ENCODE measurements around the gene DCTN2. TPM values are rescaled to one million over a fixed set of nuclear protein-coding genes. Genes with fewer than 3 reads are reported as not detected.
"Not testable (repeated sequence)": the region's sequence is repeated elsewhere in the genome, so short reads cannot be mapped to it uniquely, and the experiment has no call there.

Gene DCTN2
- total and polyA plus RNA-seq, 7 experiments from 2014 or later: 52.1 to 78.8 (median 63.0) TPM

DNA sequence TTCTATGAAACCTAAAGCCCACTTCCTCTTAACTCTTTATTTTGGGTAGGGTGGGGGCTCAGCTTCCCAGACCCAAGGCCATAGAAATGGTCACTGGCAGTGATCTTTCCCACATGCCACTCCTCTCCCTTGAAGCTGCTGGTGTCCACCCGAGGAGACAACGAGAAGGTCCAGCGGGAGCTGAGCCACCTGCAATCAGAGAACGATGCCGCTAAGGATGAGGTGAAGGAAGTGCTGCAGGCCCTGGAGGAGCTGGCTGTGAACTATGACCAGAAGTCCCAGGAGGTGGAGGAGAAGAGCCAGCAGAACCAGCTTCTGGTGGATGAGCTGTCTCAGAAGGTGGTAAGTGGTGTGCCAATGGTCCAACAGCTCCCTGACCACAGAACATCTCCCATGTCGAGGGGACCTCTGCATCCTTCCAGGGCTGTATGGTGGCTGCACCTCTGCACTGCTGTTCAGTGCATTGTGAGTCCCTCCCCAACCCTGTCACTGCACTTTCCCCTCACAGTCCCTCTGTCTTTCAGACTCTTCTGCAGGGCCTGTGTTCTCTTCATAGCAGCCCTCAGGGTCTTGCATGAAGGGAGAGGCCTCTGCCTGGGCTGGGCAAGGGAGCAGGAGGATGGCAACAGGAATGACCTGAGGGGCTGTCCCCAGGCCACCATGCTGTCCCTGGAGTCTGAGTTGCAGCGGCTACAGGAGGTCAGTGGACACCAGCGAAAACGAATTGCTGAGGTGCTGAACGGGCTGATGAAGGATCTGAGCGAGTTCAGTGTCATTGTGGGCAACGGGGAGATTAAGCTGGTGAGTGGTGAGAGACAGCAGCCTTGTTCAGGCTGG, 25.2 kb upstream of the DCTN2 start:
- H3K36me3 Mint-ChIP-seq: peaks cover 0 to 20% (median 0%) of the 10 kb centered on the region in 5 donors
- intact Hi-C loops (cut with micrococcal nuclease): no loop called here

DNA sequence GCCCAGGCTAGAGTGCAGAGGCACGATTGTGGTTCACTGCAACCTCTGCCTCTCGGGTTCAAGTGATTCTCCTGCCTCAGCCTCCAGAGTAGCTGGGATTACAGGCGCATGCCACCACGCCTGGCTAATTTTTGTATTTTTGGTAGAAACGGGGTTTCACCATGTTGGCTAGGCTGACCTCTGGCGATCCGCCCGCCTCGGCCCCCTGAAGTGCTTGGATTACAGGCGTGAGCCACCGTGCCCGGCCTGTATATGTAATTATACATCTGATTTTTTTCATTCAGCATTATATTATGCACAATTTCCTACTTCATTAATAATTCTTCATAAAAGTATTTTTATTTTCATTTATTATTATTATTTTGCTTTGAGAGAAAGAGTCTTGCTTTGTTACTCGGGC, 23.4 kb upstream of the DCTN2 start:
- H3K4me1 Mint-ChIP-seq; H3K4me1 ChIP-seq (ENCODE audit: control insufficient read depth in 2 of 2, insufficient read depth in 2 of 2, low read length in 2 of 2); DNase-seq; H3K4me3 ChIP-seq (ENCODE audit: low read length); ATAC-seq; intact Hi-C loops (cut with micrococcal nuclease); H3K27me3 ChIP-seq (ENCODE audit: control insufficient read depth in 2 of 2, insufficient read depth in 2 of 2, low read length in 2 of 2); H3K36me3 ChIP-seq (ENCODE audit: control insufficient read depth in 2 of 3, insufficient read depth in 3 of 3, low read length in 3 of 3); H3K9me3 Mint-ChIP-seq; H3K27me3 Mint-ChIP-seq; H3K4me3 Mint-ChIP-seq; H3K27ac Mint-ChIP-seq; H3K27ac ChIP-seq (ENCODE audit: low read depth, low read length); H3K9me3 ChIP-seq (ENCODE audit: control insufficient read depth in 2 of 3, low read length in 3 of 3): not testable (repeated sequence)
- POLR2A ChIA-PET: interaction anchor here (1.3 kb wide), 1 partner anchor 18 kb away, joined by 5 read pairs; no protein-coding TSS in a partner anchor
- CTCF ChIA-PET: interaction anchor here (0.6 to 1.6 kb wide), 3 partner anchors 11 to 111 kb away, joined by 3 to 8 read pairs (median 4); no protein-coding TSS in a partner anchor
- peaks cover 0 to 15% (median 0%) of the 10 kb centered on the region in 5 donors for H3K36me3 Mint-ChIP-seq

More for the DNA sequence above, 25.2 kb upstream of the DCTN2 start:
- H3K27me3 Mint-ChIP-seq: peaks cover 0 to 3% (median 0%) of the 10 kb centered on the region in 5 donors
- ChIA-PET CTCF (interaction anchor here (0.5 to 1.6 kb wide), 4 partner anchors 11 to 240 kb away, joined by 3 to 8 read pairs (median 3); no protein-coding TSS in a partner anchor), POLR2A (no interaction called here)
- ATAC-seq: no peak
- no peaks in the 10 kb centered on the region for H3K36me3 ChIP-seq (ENCODE audit: control insufficient read depth in 2 of 3, insufficient read depth in 3 of 3, low read length in 3 of 3)
- H3K27ac Mint-ChIP-seq: no peak overlapping the region
- H3K27ac ChIP-seq (ENCODE audit: low read depth, low read length): no peak overlapping the region
- H3K9me3 Mint-ChIP-seq: peaks cover 0 to 2% (median 0%) of the 10 kb centered on the region in 11 donors
- no peak overlapping the region for H3K4me3 ChIP-seq (ENCODE audit: low read length)
- H3K9me3 ChIP-seq (ENCODE audit: control insufficient read depth in 2 of 3, low read length in 3 of 3): no peaks in the 10 kb centered on the region
- H3K27me3 ChIP-seq (ENCODE audit: control insufficient read depth in 2 of 2, insufficient read depth in 2 of 2, low read length in 2 of 2): no peaks in the 10 kb centered on the region
- H3K4me3 Mint-ChIP-seq: no peak overlapping the region
- H3K4me1 ChIP-seq (ENCODE audit: control insufficient read depth in 2 of 2, insufficient read depth in 2 of 2, low read length in 2 of 2): no peaks in the 10 kb centered on the region
- H3K4me1 Mint-ChIP-seq: no peaks in the 10 kb centered on the region
- DNase-seq: no peak

DNA sequence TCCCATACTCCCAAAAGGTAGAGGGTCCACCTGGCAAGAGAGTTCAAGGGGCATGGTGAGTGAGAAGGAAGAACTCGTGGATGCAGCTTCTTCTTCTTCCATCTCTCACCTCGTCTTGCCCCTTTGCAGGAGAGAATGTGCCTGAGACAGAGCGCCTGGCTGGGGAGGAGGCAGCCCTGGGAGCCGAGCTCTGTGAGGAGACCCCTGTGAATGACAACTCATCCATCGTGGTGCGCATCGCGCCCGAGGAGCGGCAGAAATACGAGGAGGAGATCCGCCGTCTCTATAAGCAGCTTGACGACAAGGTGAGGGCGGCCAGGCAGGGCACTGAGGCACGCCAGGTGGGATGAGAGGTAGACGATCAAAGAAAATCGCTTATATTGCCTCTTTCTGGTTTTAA, 22.9 kb upstream of the DCTN2 start:
- no peak overlapping the region for H3K4me3 ChIP-seq (ENCODE audit: low read length)
- no peak for DNase-seq
- no peaks in the 10 kb centered on the region for H3K36me3 ChIP-seq (ENCODE audit: control insufficient read depth in 2 of 3, insufficient read depth in 3 of 3, low read length in 3 of 3)
- CTCF ChIA-PET: interaction anchor here (1.2 kb wide), 2 partner anchors 13 to 63 kb away, joined by 4 read pairs; partner anchors contain the start of gene B4GALNT1
- Mint-ChIP-seq H3K27ac (peak overlapping the region in 1 of 9 donors; percentile 72), H3K9me3 (peaks cover 0 to 2% (median 0%) of the 10 kb centered on the region in 11 donors), H3K4me1 (no peaks in the 10 kb centered on the region), H3K36me3 (peaks cover 0 to 15% (median 0%) of the 10 kb centered on the region in 5 donors), H3K4me3 (no peak overlapping the region), H3K27me3 (peaks cover 0 to 5% (median 0%) of the 10 kb centered on the region in 5 donors)
- POLR2A ChIA-PET: no interaction called here
- no peaks in the 10 kb centered on the region for H3K27me3 ChIP-seq (ENCODE audit: control insufficient read depth in 2 of 2, insufficient read depth in 2 of 2, low read length in 2 of 2)
- H3K27ac ChIP-seq (ENCODE audit: low read depth, low read length): no peak overlapping the region
- intact Hi-C loops (cut with micrococcal nuclease): no loop called here
- H3K4me1 ChIP-seq (ENCODE audit: control insufficient read depth in 2 of 2, insufficient read depth in 2 of 2, low read length in 2 of 2): no peaks in the 10 kb centered on the region
- ATAC-seq: no peak
- H3K9me3 ChIP-seq (ENCODE audit: control insufficient read depth in 2 of 3, low read length in 3 of 3): no peaks in the 10 kb centered on the region

DNA sequence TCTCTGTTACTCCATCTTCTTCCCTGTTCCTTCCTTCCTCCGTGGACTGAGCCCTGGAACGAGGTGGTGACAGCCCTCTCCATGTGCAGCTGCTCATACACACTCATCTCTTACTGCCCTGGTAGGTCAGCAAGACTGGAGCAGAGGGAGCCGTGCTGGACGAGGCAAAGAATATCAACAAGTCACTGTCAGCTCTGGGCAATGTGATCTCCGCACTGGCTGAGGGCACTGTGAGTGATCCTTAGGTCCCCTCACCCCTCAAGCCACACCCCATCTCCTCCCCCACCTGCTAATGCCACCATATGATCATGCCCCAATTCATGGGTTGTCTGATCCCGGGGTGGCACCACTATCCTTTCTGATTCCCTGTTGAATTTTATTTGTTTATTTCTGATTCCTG, 21.8 kb upstream of the DCTN2 start:
- Mint-ChIP-seq H3K9me3 (peaks cover 0 to 2% (median 0%) of the 10 kb centered on the region in 11 donors), H3K27me3 (peaks cover 0 to 7% (median 0%) of the 10 kb centered on the region in 5 donors), H3K4me1 (no peaks in the 10 kb centered on the region), H3K36me3 (peaks cover 0 to 15% (median 4%) of the 10 kb centered on the region in 5 donors), H3K27ac (no peak overlapping the region), H3K4me3 (no peak overlapping the region)
- Histone ChIP-seq H3K4me3 (ENCODE audit: low read length) (no peak overlapping the region), H3K27ac (ENCODE audit: low read depth, low read length) (no peak overlapping the region), H3K4me1 (ENCODE audit: control insufficient read depth in 2 of 2, insufficient read depth in 2 of 2, low read length in 2 of 2) (no peaks in the 10 kb centered on the region), H3K27me3 (ENCODE audit: control insufficient read depth in 2 of 2, insufficient read depth in 2 of 2, low read length in 2 of 2) (no peaks in the 10 kb centered on the region), H3K9me3 (ENCODE audit: control insufficient read depth in 2 of 3, low read length in 3 of 3) (no peaks in the 10 kb centered on the region), H3K36me3 (ENCODE audit: control insufficient read depth in 2 of 3, insufficient read depth in 3 of 3, low read length in 3 of 3) (no peaks in the 10 kb centered on the region)
- intact Hi-C loops (cut with micrococcal nuclease): no loop called here
- no peak for ATAC-seq
- POLR2A ChIA-PET: no interaction called here
- CTCF ChIA-PET: interaction anchor here (0.7 to 1.2 kb wide), 3 partner anchors 14 to 104 kb away, joined by 3 to 4 read pairs (median 4); partner anchors contain the start of gene B4GALNT1
- no peak for DNase-seq

DNA sequence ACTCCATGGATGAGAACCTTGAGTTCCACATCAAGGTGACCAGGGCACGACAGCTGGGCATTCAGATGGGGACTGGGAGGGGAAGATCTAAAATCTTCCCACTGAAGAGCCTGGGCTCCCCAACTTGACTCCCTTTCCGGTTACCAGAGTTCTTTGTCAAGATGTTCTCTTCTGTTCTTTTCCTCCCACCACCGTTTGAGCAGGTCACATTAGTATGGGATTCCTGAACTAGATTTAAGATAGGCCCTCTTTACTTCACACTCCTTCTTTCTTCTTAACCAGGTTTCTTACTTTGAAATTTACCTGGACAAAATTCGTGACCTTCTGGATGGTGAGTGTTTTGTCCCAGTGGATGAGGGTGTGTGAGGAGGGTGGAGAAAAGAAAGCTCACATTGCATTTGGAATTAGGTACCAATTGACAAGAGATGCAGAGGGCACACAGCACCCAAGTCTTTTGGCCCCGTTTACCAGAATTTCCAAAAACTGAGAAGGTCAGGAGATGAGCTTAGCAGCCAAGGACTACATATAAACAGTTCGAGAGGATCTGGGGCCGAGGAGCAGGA, 17.3 kb upstream of the DCTN2 start:
- peaks cover 0 to 7% (median 0%) of the 10 kb centered on the region in 7 donors for H3K4me1 Mint-ChIP-seq
- ATAC-seq (no peak), DNase-seq (no peak)
- H3K27ac Mint-ChIP-seq: no peak overlapping the region
- Histone ChIP-seq H3K4me3 (ENCODE audit: low read length) (no peak overlapping the region), H3K27ac (ENCODE audit: low read depth, low read length) (no peak overlapping the region), H3K9me3 (ENCODE audit: control insufficient read depth in 2 of 3, low read length in 3 of 3) (no peaks in the 10 kb centered on the region), H3K36me3 (ENCODE audit: control insufficient read depth in 2 of 3, insufficient read depth in 3 of 3, low read length in 3 of 3) (no peaks in the 10 kb centered on the region), H3K4me1 (ENCODE audit: control insufficient read depth in 2 of 2, insufficient read depth in 2 of 2, low read length in 2 of 2) (no peaks in the 10 kb centered on the region), H3K27me3 (ENCODE audit: control insufficient read depth in 2 of 2, insufficient read depth in 2 of 2, low read length in 2 of 2) (no peaks in the 10 kb centered on the region)
- POLR2A ChIA-PET: no interaction called here
- H3K27me3 Mint-ChIP-seq: peaks cover 0 to 19% (median 4%) of the 10 kb centered on the region in 5 donors
- H3K4me3 Mint-ChIP-seq: no peak overlapping the region
- H3K9me3 Mint-ChIP-seq: no peaks in the 10 kb centered on the region
- intact Hi-C loops (cut with micrococcal nuclease): no loop called here
- H3K36me3 Mint-ChIP-seq: peaks cover 0 to 5% (median 5%) of the 10 kb centered on the region in 5 donors
- CTCF ChIA-PET: interaction anchor here (0.6 kb wide), 1 partner anchor 21 kb away, joined by 7 read pairs; no protein-coding TSS in a partner anchor

DNA sequence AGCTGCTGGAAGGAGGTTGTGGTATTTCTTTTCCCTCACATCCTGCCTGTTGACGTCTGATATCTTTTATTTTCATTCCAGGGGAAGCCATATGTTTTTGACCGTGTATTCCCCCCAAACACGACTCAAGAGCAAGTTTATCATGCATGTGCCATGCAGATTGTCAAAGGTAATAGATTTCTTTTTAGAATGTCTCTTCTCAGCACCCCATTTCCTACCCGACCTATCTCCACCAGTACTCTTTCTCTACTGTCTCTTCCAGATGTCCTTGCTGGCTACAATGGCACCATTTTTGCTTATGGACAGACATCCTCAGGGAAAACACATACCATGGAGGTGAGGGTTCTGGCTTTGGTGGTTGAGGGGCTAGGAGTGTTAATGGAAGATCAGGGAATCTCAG, 16.4 kb upstream of the DCTN2 start:
- CTCF ChIA-PET: no interaction called here
- H3K27me3 Mint-ChIP-seq: peaks cover 0 to 19% (median 4%) of the 10 kb centered on the region in 5 donors

More for the DNA sequence above, 16.4 kb upstream of the DCTN2 start:
- POLR2A ChIA-PET: interaction anchor here (0.6 kb wide), 1 partner anchor 451 kb away, joined by 3 read pairs; no protein-coding TSS in a partner anchor
- intact Hi-C loops (cut with micrococcal nuclease): no loop called here
- Mint-ChIP-seq H3K36me3 (peaks cover 0 to 5% (median 0%) of the 10 kb centered on the region in 5 donors), H3K27ac (no peak overlapping the region), H3K4me3 (no peak overlapping the region), H3K9me3 (no peaks in the 10 kb centered on the region), H3K4me1 (peaks cover 0 to 7% (median 0%) of the 10 kb centered on the region in 7 donors)
- DNase-seq: no peak
- no peak overlapping the region for H3K27ac ChIP-seq (ENCODE audit: low read depth, low read length)
- no peaks in the 10 kb centered on the region for H3K9me3 ChIP-seq (ENCODE audit: control insufficient read depth in 2 of 3, low read length in 3 of 3)
- no peaks in the 10 kb centered on the region for H3K4me1 ChIP-seq (ENCODE audit: control insufficient read depth in 2 of 2, insufficient read depth in 2 of 2, low read length in 2 of 2)
- H3K27me3 ChIP-seq (ENCODE audit: control insufficient read depth in 2 of 2, insufficient read depth in 2 of 2, low read length in 2 of 2): no peaks in the 10 kb centered on the region
- H3K36me3 ChIP-seq (ENCODE audit: control insufficient read depth in 2 of 3, insufficient read depth in 3 of 3, low read length in 3 of 3): no peaks in the 10 kb centered on the region
- ATAC-seq: no peak
- no peak overlapping the region for H3K4me3 ChIP-seq (ENCODE audit: low read length)
